H1 (cell line): ENCODE data around the gene SEC16A. TPM values are rescaled to one million over a fixed set of nuclear protein-coding genes. Genes with fewer than 3 reads are reported as not detected.

ENCODE experiments used
- CTCF ChIA-PET: fragments of 300-600 bp; sonication (Branson Sonifier 250); formaldehyde crosslinking; loops from one replicate; lab custom pipeline; 2021; ENCODE audit not compliant: partially characterized antibody; lab: Charles Lee
- POLR2A ChIA-PET: fragments of 300-600 bp; sonication (Branson Sonifier 250); formaldehyde crosslinking; loops from one replicate; lab custom pipeline; 2021; ENCODE audit warnings: inconsistent platforms; ENCODE audit not compliant: partially characterized antibody; lab: Charles Lee
- DNase-seq, 2 experiments: peaks; one replicate each; pipeline versions ENCODE4 v3.0.0 to v3.0.0-alpha.2; 2010 to 2022; ENCODE audit warnings: low spot score in 2 of 2, low read depth in 1 of 2, mixed read lengths in 1 of 2
- FAIRE-seq: peaks from 2 replicates; lab custom pipeline; 2011; peaks lifted over from hg19 to GRCh38; lab: Jason Lieb, UNC
- H2AFZ ChIP-seq: 2 replicates; pipeline ENCODE4 v1.8.1; 2012; ENCODE audit warnings: low read length, inconsistent platforms
- H2AK5ac ChIP-seq: 2 replicates; pipeline ENCODE4 v1.6.1; 2013; ENCODE audit warnings: low read depth, low read length
- H2BK120ac ChIP-seq: replicated peaks from 2 replicates; pipeline ENCODE3; 2013; ENCODE audit warnings: low read depth, low read length, inconsistent platforms
- H2BK12ac ChIP-seq: 2 replicates; pipeline ENCODE4 v1.6.1; 2013; ENCODE audit warnings: low read depth, low read length
- H2BK15ac ChIP-seq: 2 replicates; pipeline ENCODE4 v1.6.1; 2013; ENCODE audit warnings: low read length
- H2BK20ac ChIP-seq: 2 replicates; pipeline ENCODE4 v1.6.1; 2013; ENCODE audit warnings: low read length
- H2BK5ac ChIP-seq: 2 replicates; pipeline ENCODE4 v1.6.1; 2013; ENCODE audit warnings: low read depth, low read length
- H3K14ac ChIP-seq: 2 replicates; pipeline ENCODE4 v1.6.1; 2013; ENCODE audit warnings: inconsistent platforms; ENCODE audit not compliant: insufficient read length
- H3K18ac ChIP-seq: 2 replicates; pipeline ENCODE4 v1.6.1; 2013; ENCODE audit warnings: low read length; ENCODE audit errors: extremely low read depth
- H3K23ac ChIP-seq: 2 replicates; pipeline ENCODE4 v1.6.1; 2013; ENCODE audit warnings: inconsistent platforms; ENCODE audit not compliant: insufficient read length
- H3K23me2 ChIP-seq: 2 replicates; pipeline ENCODE4 v1.6.1; 2013; ENCODE audit warnings: low read depth, low read length
- H3K27ac ChIP-seq: 2 replicates; pipeline ENCODE4 v1.6.1; 2011; ENCODE audit warnings: low read depth, low read length, inconsistent platforms
- H3K27me3 ChIP-seq, 4 experiments: replicated peaks in 1 of 4; 1 replicate in 1 of 4; 2 replicates in 3 of 4; pipeline versions ENCODE4 v1.6.1 to v1.8.1; 2011 to 2013; ENCODE audit warnings: low read length in 3 of 4, mild to moderate bottlenecking in 3 of 4, inconsistent platforms in 2 of 4, mixed read lengths in 2 of 4, moderate library complexity in 1 of 4; ENCODE audit not compliant: control insufficient read depth in 3 of 4, insufficient read depth in 3 of 4; ENCODE audit errors: extremely low read depth in 1 of 4
- H3K36me3 ChIP-seq, 4 experiments: 2 replicates each; pipeline versions ENCODE4 v1.6.1 to v1.8.1; 2011 to 2013; ENCODE audit warnings: mild to moderate bottlenecking in 4 of 4, low read length in 3 of 4, moderate library complexity in 2 of 4, control low read depth in 1 of 4, inconsistent platforms in 1 of 4; ENCODE audit not compliant: insufficient read depth in 4 of 4, control insufficient read depth in 2 of 4
- H3K4ac ChIP-seq: replicated peaks from 2 replicates; pipeline ENCODE3; 2013; ENCODE audit warnings: low read length, low read depth, mixed read lengths, inconsistent platforms; ENCODE audit not compliant: insufficient read length
- H3K4me1 ChIP-seq, 4 experiments: replicated peaks in 1 of 4; 1 replicate in 1 of 4; 2 replicates in 3 of 4; pipeline versions ENCODE4 v1.6.1 to v1.8.1; 2011 to 2013; ENCODE audit warnings: low read length in 3 of 4, inconsistent platforms in 2 of 4, mixed read lengths in 1 of 4; ENCODE audit not compliant: insufficient read depth in 4 of 4, control insufficient read depth in 3 of 4
- H3K4me2 ChIP-seq, 2 experiments: 2 replicates each; pipeline versions ENCODE4 v1.6.1 to v1.8.1; 2011 to 2013; ENCODE audit warnings: low read depth in 2 of 2, low read length in 2 of 2, control low read depth in 1 of 2, inconsistent platforms in 1 of 2, mild to moderate bottlenecking in 1 of 2; ENCODE audit not compliant: insufficient read depth in 1 of 2
- H3K4me3 ChIP-seq, 4 experiments: fragments of 200-600, 300-600 bp in 1 of 4; sonication (generic), shearing (Covaris generic), sonication (Bioruptor Twin) in 1 of 4; 2 replicates each; pipeline versions ENCODE4 v1.5.1 to v1.8.1; 2011 to 2016; ENCODE audit warnings: low read length in 4 of 4, low read depth in 3 of 4, control low read depth in 2 of 4, inconsistent platforms in 2 of 4, mild to moderate bottlenecking in 2 of 4, mixed read lengths in 1 of 4, moderate library complexity in 1 of 4; ENCODE audit not compliant: insufficient read depth in 2 of 4; ENCODE audit errors: extremely low read depth in 1 of 4
- H3K56ac ChIP-seq: replicated peaks from 2 replicates; pipeline ENCODE3; 2013; ENCODE audit warnings: low read depth, mild to moderate bottlenecking, mixed read lengths, low read length, inconsistent platforms; ENCODE audit not compliant: insufficient read length
- H3K79me1 ChIP-seq: 2 replicates; pipeline ENCODE4 v1.6.1; 2013; ENCODE audit warnings: low read depth, low read length, control low read depth
- H3K79me2 ChIP-seq, 2 experiments: 2 replicates each; pipeline versions ENCODE4 v1.6.1 to v1.8.1; 2012 to 2013; ENCODE audit warnings: low read length in 2 of 2, mild to moderate bottlenecking in 2 of 2, inconsistent platforms in 1 of 2; ENCODE audit not compliant: insufficient read depth in 2 of 2, control insufficient read depth in 1 of 2
- H3K9ac ChIP-seq, 4 experiments: replicated peaks in 1 of 4; 1 replicate in 1 of 4; 2 replicates in 3 of 4; pipeline versions ENCODE4 v1.6.1 to v1.8.1; 2011 to 2013; ENCODE audit warnings: low read depth in 3 of 4, low read length in 3 of 4, control low read depth in 2 of 4, mild to moderate bottlenecking in 2 of 4, moderate library complexity in 2 of 4, inconsistent platforms in 1 of 4; ENCODE audit errors: extremely low read depth in 1 of 4
- H3K9me3 ChIP-seq, 2 experiments: 2 replicates each; pipeline versions ENCODE4 v1.6.1 to v1.8.1; 2012 to 2013; ENCODE audit warnings: mild to moderate bottlenecking in 2 of 2, moderate library complexity in 2 of 2, control low read depth in 1 of 2, inconsistent platforms in 1 of 2, low read depth in 1 of 2, low read length in 1 of 2, mixed read lengths in 1 of 2; ENCODE audit not compliant: insufficient read depth in 2 of 2
- H4K20me1 ChIP-seq, 2 experiments: replicated peaks in 1 of 2; 2 replicates each; pipeline versions ENCODE3 to v1.8.1; 2011 to 2013; ENCODE audit warnings: inconsistent platforms in 2 of 2, low read length in 2 of 2, mild to moderate bottlenecking in 1 of 2; ENCODE audit not compliant: insufficient read depth in 2 of 2, control insufficient read depth in 1 of 2
- H4K5ac ChIP-seq: 2 replicates; pipeline ENCODE4 v1.6.1; 2013; ENCODE audit warnings: low read length, low read depth, mixed read lengths, inconsistent platforms; ENCODE audit not compliant: insufficient read length
- H4K8ac ChIP-seq: 2 replicates; pipeline ENCODE4 v1.8.0; 2013; ENCODE audit warnings: mild to moderate bottlenecking, moderate library complexity, low read length, inconsistent platforms; ENCODE audit not compliant: insufficient read depth; ENCODE audit errors: extremely low read depth
- H4K91ac ChIP-seq: replicated peaks from 2 replicates; pipeline ENCODE3; 2013; ENCODE audit warnings: low read length, mixed read lengths, inconsistent platforms; ENCODE audit not compliant: insufficient read length
- BACH1 ChIP-seq: IDR thresholded peaks from 2 replicates; pipeline ENCODE4 v1.6.1; 2012; ENCODE audit warnings: low read length, improper control_type of control experiment
- EP300 ChIP-seq, 2 experiments: IDR thresholded peaks; 1 replicate in 1 of 2; 2 replicates in 1 of 2; pipeline ENCODE4 v1.6.1; 2011 to 2012; ENCODE audit warnings: low read depth in 2 of 2, low read length in 2 of 2, mild to moderate bottlenecking in 2 of 2, borderline replicate concordance in 1 of 2, inconsistent platforms in 1 of 2, moderate library complexity in 1 of 2
- FOSL1 ChIP-seq: IDR thresholded peaks from 2 replicates; pipeline ENCODE4 v1.6.1; 2011; ENCODE audit warnings: mild to moderate bottlenecking, low read depth, low read length, moderate library complexity; ENCODE audit not compliant: insufficient read depth
- JUN ChIP-seq: IDR thresholded peaks from 2 replicates; pipeline ENCODE4 v1.6.1; 2011; ENCODE audit warnings: low read depth, mild to moderate bottlenecking, improper control_type of control experiment, low read length
- MAFK ChIP-seq: IDR thresholded peaks from 2 replicates; pipeline ENCODE4 v1.6.1; 2012; ENCODE audit warnings: low read depth, mild to moderate bottlenecking, improper control_type of control experiment, low read length
- RAD21 ChIP-seq, 2 experiments: IDR thresholded peaks in 1 of 2; conservative IDR thresholded peaks in 1 of 2; 2 replicates each; pipeline ENCODE4 v1.6.1; 2011; ENCODE audit warnings: low read depth in 2 of 2, low read length in 2 of 2, improper control_type of control experiment in 1 of 2, inconsistent platforms in 1 of 2, mild to moderate bottlenecking in 1 of 2, moderate library complexity in 1 of 2
- RNF2 ChIP-seq: fragments of 200-900, 300-1000 bp; sonication (generic); IDR thresholded peaks from 2 replicates; pipeline ENCODE4 v1.7.1; 2016; ENCODE audit warnings: borderline replicate concordance, low read depth, mild to moderate bottlenecking, antibody characterized with exemption, low read length; ENCODE audit not compliant: poor library complexity, severe bottlenecking; ENCODE audit errors: missing control alignments
- SIN3A ChIP-seq, 2 experiments: IDR thresholded peaks in 1 of 2; conservative IDR thresholded peaks in 1 of 2; 2 replicates each; pipeline ENCODE4 v1.6.1; 2011 to 2012; ENCODE audit warnings: low read length in 2 of 2, improper control_type of control experiment in 1 of 2, low read depth in 1 of 2, mild to moderate bottlenecking in 1 of 2
- WGBS, 2 experiments: shearing (Covaris generic) in 1 of 2; methylation state at CpG; one replicate each; pipeline versions ENCODE4 v1.1.6 to v1.1.7; 2013 to 2015; ENCODE audit warnings: low lambda C conversion rate in 2 of 2, mixed read lengths in 2 of 2, inconsistent platforms in 1 of 2, low coverage in 1 of 2, missing lambda C conversion rate in 1 of 2; ENCODE audit not compliant: insufficient replicate concordance in 2 of 2, insufficient coverage in 1 of 2, insufficient read length in 1 of 2; ENCODE audit errors: extremely low coverage in 1 of 2, missing lambda C conversion rate in 1 of 2; 5-methylcytosine and 5-hydroxymethylcytosine counted together
- polyA plus RNA-seq, 7 experiments: library from polyadenylated mRNA; depleted of rRNA in 3 of 7; stranded (reverse) in 5 of 7; unstranded in 2 of 7; fragments of >200 nt in 5 of 7; fragments of 200-250 nt in 2 of 7; gene quantifications; 1 replicate in 5 of 7; 2 replicates in 1 of 7; 4 replicates in 1 of 7; pipeline versions ENCODE4 v1.2.1 to v1.2.3, GENCODE V29; 2011 to 2013; ENCODE audit warnings: missing spikeins in 2 of 7, mixed read lengths in 2 of 7
- total RNA-seq: library from RNA; stranded (reverse); fragmentation: NEBNext Ultra II Directional; extraction: Animal tissue kit (Norgen Biotek cat#: 25700); gene quantifications from 2 replicates; pipeline ENCODE4 v1.2.1, GENCODE V29; 2021

Gene SEC16A
- total and polyA plus RNA-seq, 2 of the 8 experiments (the other 6 are each of a cell fraction or from before 2014, with no cell fraction given): 21.6 to 49.0 TPM

- Histone ChIP-seq H4K91ac (peak within 1 kb of the TSS; percentile 84), H3K56ac (no peak within 1 kb of the TSS), H3K4ac (peak within 1 kb of the TSS; percentile 81), H3K79me2 (peaks cover 0 to 26% of the 10 kb centered on the region in 2 experiments; a peak in 2 of 4 replicates), H3K9me3 (no peaks in the 10 kb centered on the region), H3K23me2 (peaks cover 6% of the 10 kb centered on the region; the same call in 1 of the 2 replicates), H3K9ac (peak within 1 kb of the TSS; percentile 46 to 76 (median 74); a peak in 6 of 7 replicates), H2BK20ac (no peak within 1 kb of the TSS), H4K8ac (peak within 1 kb of the TSS; percentile 93), H2BK12ac (no peak within 1 kb of the TSS), H2BK15ac (no peak within 1 kb of the TSS), H3K4me1 (peaks cover 0 to 10% (median 7%) of the 10 kb centered on the region in 4 experiments; a peak in 5 of 7 replicates), H2AFZ (no peak within 1 kb of the TSS; the same call in 1 of the 2 replicates), H2BK120ac (no peak within 1 kb of the TSS), H2AK5ac (no peak within 1 kb of the TSS), H3K23ac (no peak within 1 kb of the TSS), H3K27ac (peak within 1 kb of the TSS; percentile 29; the same call in 1 of the 2 replicates), H3K4me3 (peak within 1 kb of the TSS; percentile 73 to 84 (median 79)), H4K20me1 (peaks cover 2 to 11% of the 10 kb centered on the region in 2 experiments), H3K14ac (no peak within 1 kb of the TSS), H2BK5ac (peak within 1 kb of the TSS; percentile 75; the same call in 1 of the 2 replicates), H4K5ac (peak within 1 kb of the TSS; percentile 8), H3K27me3 (no peaks in the 10 kb centered on the region), H3K79me1 (peaks cover 13% of the 10 kb centered on the region; the same call in 1 of the 2 replicates), H3K36me3 (peaks cover 32 to 51% (median 43%) of the 10 kb centered on the region in 4 experiments), H3K4me2 (peak within 1 kb of the TSS; percentile 81 to 95), H3K18ac (no peak within 1 kb of the TSS; the same call in 1 of the 2 replicates)
- POLR2A ChIA-PET: interaction anchor here (0.8 to 14.6 kb wide), 17 partner anchors 11 to 258 kb away, joined by 3 to 139 read pairs (median 8); partner anchors contain the start of genes DNLZ, ENTR1 and PMPCA
- CTCF ChIA-PET: interaction anchor here (0.7 to 3.4 kb wide), 19 partner anchors 9 to 276 kb away, joined by 3 to 26 read pairs (median 5); partner anchors contain the start of genes ENTR1 and PMPCA
- peak; percentile 76 to 97 for DNase-seq
- FAIRE-seq: no peak
- 16% methylated on average over 56 of the region's 71 CpGs; no CpG with 5 or more reads in 1 of the 2 experiments for WGBS, 2 experiments
- no peak for TF ChIP-seq JUN
- TF ChIP-seq MAFK: no peak
- peak; percentile 68 for TF ChIP-seq BACH1
- TF ChIP-seq RNF2: no peak
- TF ChIP-seq SIN3A (conservative IDR thresholded peaks at IDR 0.05 in 1 of 2, IDR thresholded peaks at IDR 0.05 in 1 of 2; ENCODE audit: low read depth in 1 of 2, low read length in 2 of 2): peak in 1 of 2 experiments; percentile 92; a peak in 2 of 4 replicates
- TF ChIP-seq RAD21 (IDR thresholded peaks at IDR 0.05 in 1 of 2, conservative IDR thresholded peaks at IDR 0.05 in 1 of 2; ENCODE audit: low read depth in 2 of 2, low read length in 2 of 2): peak; percentile 57 to 77
- TF ChIP-seq EP300 (IDR thresholded peaks at IDR 0.05; ENCODE audit: borderline replicate concordance in 1 of 2, low read depth in 2 of 2, low read length in 2 of 2): peak in 1 of 2 experiments; percentile 37; a peak in 1 of 3 replicates
- 0 out of 2 replicates have a peak, but pooled peaks have one; percentile 5 for TF ChIP-seq FOSL1
Measured at GRCh38 chr9:136400038-136400834, 82.6 kb downstream of the SEC16A start, which contains the start of gene SNAPC4. TSS of gene SNAPC4 (minus strand) at chr9:136400170. CDS start at chr9:136398428, 1,742 bp downstream.
